NK-92 treated with Interleukin-12 subunit alpha and Interleukin-12 subunit beta, amount 100 ng/mL, for 24 hours (cell line): Measurements from ENCODE around the gene SPINK7.

ENCODE experiments used
- DNase-seq: peaks from one replicate; lab custom pipeline; 2025; lab: John Stamatoyannopoulos, UW

The SPINK7 gene

GRCh38 chr5:148343603-148344487 lies 31.6 kb downstream of the SPINK7 start:
- DNase-seq: no peak

GRCh38 chr5:148347706-148348105 lies 35.5 kb downstream of the SPINK7 start:
- DNase-seq: no peak

DNA sequence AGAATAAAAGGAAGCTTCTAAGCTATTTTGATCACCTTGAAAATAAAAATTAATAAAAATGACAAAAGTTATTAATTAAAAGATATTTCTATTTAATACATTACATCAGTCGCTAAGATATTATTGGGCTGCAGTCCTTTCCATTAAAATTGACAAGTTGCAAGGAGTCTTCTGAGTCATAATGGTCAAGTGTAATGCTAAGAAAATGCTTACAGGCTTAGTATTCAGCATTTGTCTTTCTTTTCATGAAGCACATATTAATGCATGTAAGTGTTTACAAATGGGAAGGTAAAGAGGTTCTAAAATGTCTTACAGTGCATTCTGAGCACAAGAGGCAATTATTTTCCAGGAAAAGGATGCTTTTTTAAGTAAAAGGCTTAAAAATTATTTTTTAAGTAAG lies 40.5 kb downstream of the SPINK7 start:
- DNase-seq: no peak

DNA sequence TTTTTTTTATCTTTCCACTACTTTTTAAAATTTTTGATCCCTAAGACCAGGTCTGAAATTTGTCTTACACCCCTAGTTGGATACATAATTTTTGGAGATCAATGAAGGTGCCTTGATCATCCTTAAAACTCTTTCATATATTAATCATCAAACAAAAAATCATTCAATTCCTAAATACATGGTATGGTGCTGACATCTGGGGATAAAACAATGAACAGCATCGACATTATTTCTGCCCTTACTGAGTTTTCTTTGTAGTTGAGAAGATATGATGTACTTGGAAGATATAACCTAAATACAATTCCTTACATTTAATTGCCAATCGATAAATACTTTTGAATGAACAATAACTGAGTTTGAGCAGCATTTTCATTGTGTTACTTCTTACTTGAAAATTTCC lies 41.4 kb downstream of the SPINK7 start:
- no peak for DNase-seq

- DNase-seq: no peak
Observed at GRCh38 chr5:148364343-148364742, 52.1 kb downstream of the SPINK7 start.
